ENCODE results near the gene NRG3.

DNA sequence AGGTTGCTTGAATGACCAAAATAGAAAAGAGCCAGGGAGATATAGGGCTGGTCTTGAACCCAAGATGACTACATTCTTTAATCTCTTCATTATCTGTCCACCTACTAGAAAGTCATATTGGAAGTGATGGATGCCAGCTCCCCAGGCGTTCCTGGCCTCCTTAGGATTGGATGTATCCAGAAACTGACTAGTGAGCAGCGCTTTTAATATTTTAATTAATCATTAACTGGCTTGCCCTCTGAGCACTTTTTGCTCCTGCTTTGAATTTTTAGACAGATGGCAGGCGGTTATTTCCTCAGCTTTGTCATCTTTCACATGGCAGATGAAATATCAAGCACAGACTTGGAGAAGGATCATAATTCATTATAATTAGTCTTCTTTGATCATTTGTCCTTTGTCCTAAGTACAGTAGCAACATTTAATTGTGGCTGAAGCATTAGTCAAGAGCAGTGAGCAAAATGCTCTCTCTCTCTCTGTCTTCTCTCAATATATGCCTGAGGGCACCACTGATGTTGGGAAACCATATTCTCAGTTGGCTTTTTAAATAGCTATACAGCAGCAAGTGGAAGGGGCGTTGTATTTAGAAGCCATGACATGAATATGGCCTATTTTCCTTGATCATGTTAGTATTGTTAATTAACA is 588.0 kb downstream of the NRG3 start:
- TF ChIP-seq ZNF416 (tag by site-specific recombination; IDR thresholded peaks at IDR 0.05) (no peak), CTCF (tag by site-specific recombination; IDR thresholded peaks at IDR 0.05) (no peak), ZNF335 (tag by site-specific recombination; conservative IDR thresholded peaks at IDR 0.05) (no peak), RBAK (tag by site-specific recombination; IDR thresholded peaks at IDR 0.05) (no peak)
- TF ChIP-seq, protein P1, sequence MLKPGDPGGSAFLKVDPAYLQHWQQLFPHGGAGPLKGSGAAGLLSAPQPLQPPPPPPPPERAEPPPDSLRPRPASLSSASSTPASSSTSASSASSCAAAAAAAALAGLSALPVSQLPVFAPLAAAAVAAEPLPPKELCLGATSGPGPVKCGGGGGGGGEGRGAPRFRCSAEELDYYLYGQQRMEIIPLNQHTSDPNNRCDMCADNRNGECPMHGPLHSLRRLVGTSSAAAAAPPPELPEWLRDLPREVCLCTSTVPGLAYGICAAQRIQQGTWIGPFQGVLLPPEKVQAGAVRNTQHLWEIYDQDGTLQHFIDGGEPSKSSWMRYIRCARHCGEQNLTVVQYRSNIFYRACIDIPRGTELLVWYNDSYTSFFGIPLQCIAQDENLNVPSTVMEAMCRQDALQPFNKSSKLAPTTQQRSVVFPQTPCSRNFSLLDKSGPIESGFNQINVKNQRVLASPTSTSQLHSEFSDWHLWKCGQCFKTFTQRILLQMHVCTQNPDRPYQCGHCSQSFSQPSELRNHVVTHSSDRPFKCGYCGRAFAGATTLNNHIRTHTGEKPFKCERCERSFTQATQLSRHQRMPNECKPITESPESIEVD (tag by site-specific recombination; IDR thresholded peaks at IDR 0.05) = no peak
- TF ChIP-seq, protein P2, sequence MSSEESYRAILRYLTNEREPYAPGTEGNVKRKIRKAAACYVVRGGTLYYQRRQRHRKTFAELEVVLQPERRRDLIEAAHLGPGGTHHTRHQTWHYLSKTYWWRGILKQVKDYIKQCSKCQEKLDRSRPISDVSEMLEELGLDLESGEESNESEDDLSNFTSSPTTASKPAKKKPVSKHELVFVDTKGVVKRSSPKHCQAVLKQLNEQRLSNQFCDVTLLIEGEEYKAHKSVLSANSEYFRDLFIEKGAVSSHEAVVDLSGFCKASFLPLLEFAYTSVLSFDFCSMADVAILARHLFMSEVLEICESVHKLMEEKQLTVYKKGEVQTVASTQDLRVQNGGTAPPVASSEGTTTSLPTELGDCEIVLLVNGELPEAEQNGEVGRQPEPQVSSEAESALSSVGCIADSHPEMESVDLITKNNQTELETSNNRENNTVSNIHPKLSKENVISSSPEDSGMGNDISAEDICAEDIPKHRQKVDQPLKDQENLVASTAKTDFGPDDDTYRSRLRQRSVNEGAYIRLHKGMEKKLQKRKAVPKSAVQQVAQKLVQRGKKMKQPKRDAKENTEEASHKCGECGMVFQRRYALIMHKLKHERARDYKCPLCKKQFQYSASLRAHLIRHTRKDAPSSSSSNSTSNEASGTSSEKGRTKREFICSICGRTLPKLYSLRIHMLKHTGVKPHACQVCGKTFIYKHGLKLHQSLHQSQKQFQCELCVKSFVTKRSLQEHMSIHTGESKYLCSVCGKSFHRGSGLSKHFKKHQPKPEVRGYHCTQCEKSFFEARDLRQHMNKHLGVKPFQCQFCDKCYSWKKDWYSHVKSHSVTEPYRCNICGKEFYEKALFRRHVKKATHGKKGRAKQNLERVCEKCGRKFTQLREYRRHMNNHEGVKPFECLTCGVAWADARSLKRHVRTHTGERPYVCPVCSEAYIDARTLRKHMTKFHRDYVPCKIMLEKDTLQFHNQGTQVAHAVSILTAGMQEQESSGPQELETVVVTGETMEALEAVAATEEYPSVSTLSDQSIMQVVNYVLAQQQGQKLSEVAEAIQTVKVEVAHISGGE (tag by site-specific recombination; conservative IDR thresholded peaks at IDR 0.05; ENCODE audit: low read depth) = no peak

All from HEK293 (cell line).